ENCODE results near the gene CDKN1C.

DNA sequence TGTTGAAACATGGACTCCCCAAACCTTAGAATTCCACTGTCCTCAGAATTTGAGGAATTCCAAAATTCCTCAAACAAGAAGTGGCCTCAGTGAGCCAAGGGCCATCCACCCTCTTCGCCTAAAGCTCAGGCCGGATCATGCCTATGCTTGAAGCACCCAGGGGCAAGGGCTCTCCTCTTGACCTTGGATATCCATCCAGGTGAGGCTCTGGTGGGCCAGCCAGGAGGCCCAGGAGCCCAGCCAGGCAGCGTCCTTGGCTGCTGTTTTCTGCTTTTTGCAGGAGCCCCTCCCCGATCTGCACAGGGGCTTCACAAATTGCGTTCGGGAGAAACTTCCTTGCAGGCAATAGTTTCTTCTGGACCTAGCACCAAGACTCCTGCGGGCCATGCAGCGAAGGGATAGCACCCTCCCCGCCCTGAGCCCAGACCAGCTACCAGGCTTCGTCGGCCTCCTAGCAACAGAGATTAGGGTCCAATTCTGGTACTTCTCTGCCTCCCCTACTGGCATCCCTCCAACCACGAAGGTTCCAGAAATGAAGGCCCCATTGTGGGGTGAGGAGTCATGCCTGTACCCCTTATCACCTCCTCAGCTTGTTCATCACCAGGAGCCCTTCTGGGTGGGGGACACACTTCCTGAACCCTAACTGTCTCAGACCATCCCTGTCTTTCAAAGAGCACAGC is 41.7 kb upstream of the CDKN1C start:
- TF ChIP-seq, protein P1, sequence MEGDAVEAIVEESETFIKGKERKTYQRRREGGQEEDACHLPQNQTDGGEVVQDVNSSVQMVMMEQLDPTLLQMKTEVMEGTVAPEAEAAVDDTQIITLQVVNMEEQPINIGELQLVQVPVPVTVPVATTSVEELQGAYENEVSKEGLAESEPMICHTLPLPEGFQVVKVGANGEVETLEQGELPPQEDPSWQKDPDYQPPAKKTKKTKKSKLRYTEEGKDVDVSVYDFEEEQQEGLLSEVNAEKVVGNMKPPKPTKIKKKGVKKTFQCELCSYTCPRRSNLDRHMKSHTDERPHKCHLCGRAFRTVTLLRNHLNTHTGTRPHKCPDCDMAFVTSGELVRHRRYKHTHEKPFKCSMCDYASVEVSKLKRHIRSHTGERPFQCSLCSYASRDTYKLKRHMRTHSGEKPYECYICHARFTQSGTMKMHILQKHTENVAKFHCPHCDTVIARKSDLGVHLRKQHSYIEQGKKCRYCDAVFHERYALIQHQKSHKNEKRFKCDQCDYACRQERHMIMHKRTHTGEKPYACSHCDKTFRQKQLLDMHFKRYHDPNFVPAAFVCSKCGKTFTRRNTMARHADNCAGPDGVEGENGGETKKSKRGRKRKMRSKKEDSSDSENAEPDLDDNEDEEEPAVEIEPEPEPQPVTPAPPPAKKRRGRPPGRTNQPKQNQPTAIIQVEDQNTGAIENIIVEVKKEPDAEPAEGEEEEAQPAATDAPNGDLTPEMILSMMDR (conservative IDR thresholded peaks at IDR 0.05; ENCODE audit: low read depth, low read length), result no peak
- TF ChIP-seq EZH2 (IDR thresholded peaks at IDR 0.05; ENCODE audit: low read length, unreplicated experiment) (no peak), EZH2phosphoT487 (IDR thresholded peaks at IDR 0.05; ENCODE audit: borderline replicate concordance, low read length) (no peak)
